HepG2 (cell line): Measurements from ENCODE around the gene COL5A1. TPM values are rescaled to one million over a fixed set of nuclear protein-coding genes. Genes with fewer than 3 reads are reported as not detected.

Source experiments
- ATAC-seq: fragments of 200-7000 bp; cut with Tn5 transposase; 3 replicates; pipeline ENCODE4 v1.9.1; 2020; ENCODE audit warnings: mild to moderate bottlenecking, moderate library complexity
- BruUV-seq: library from RNA; stranded (reverse); fragments of 400-500 nt; replicated peaks from 2 replicates; lab custom pipeline; 2021; lab: Mats Ljungman, UMichigan
- CTCF ChIA-PET: fragments of 300-600 bp; formaldehyde crosslinking; extraction: SDS; loops from one replicate; lab custom pipeline; 2021; ENCODE audit warnings: low total read pairs, inconsistent platforms, low intra/inter-chr PET ratio; lab: Yijun Ruan, JAX
- POLR2A ChIA-PET: fragments of 350-600 bp; sonication (Branson Sonifier 250); formaldehyde crosslinking; loops from one replicate; lab custom pipeline; 2020; ENCODE audit warnings: antibody characterized with exemption, inconsistent platforms; lab: Yijun Ruan, JAX
- DNase-seq: peaks from one replicate; pipeline ENCODE4 v3.0.0-alpha.2; 2015; ENCODE audit warnings: low spot score
- FAIRE-seq: peaks from 3 replicates; lab custom pipeline; 2011; peaks lifted over from hg19 to GRCh38; lab: Jason Lieb, UNC
- H2AFZ ChIP-seq: one replicate; pipeline ENCODE4 v1.6.1; 2011; ENCODE audit warnings: low read length, inconsistent platforms
- H3K27ac ChIP-seq: fragments of 300-600 bp; 3 replicates; pipeline ENCODE4 v1.8.0; 2011; ENCODE audit warnings: mixed run types, mild to moderate bottlenecking, mixed read lengths, low read length, inconsistent platforms; ENCODE audit not compliant: insufficient read depth; ENCODE audit errors: extremely low read length
- H3K27me3 ChIP-seq, 2 experiments: fragments of 200-600 bp in 1 of 2; 2 replicates in 1 of 2; 3 replicates in 1 of 2; pipeline versions ENCODE4 v1.6.0 to v1.8.0; 2011; ENCODE audit warnings: low read length in 2 of 2, mild to moderate bottlenecking in 2 of 2, moderate library complexity in 2 of 2, inconsistent platforms in 1 of 2; ENCODE audit not compliant: insufficient read depth in 2 of 2, control insufficient read depth in 1 of 2
- H3K36me3 ChIP-seq, 2 experiments: fragments of 200-600 bp in 1 of 2; replicated peaks in 1 of 2; 2 replicates in 1 of 2; 3 replicates in 1 of 2; pipeline versions ENCODE4 v1.5.1 to v1.8.0; 2011; ENCODE audit warnings: low read length in 2 of 2, inconsistent platforms in 1 of 2; ENCODE audit not compliant: insufficient read depth in 2 of 2, control insufficient read depth in 1 of 2
- H3K4me1 ChIP-seq: 2 replicates; pipeline ENCODE4 v1.5.1; 2012; ENCODE audit warnings: low read length, inconsistent platforms; ENCODE audit not compliant: insufficient read depth
- H3K4me2 ChIP-seq: 2 replicates; pipeline ENCODE4 v1.6.0; 2011; ENCODE audit warnings: low read depth, low read length, inconsistent platforms
- H3K4me3 ChIP-seq, 3 experiments: fragments of 200-600 bp in 1 of 3; sonication (generic), shearing (Covaris generic) in 1 of 3; replicated peaks in 1 of 3; 2 replicates each; pipeline ENCODE4 v1.5.1; 2011 to 2016; ENCODE audit warnings: low read length in 3 of 3, inconsistent platforms in 2 of 3, low read depth in 2 of 3, mild to moderate bottlenecking in 2 of 3, control low read depth in 1 of 3, mixed read lengths in 1 of 3; ENCODE audit not compliant: insufficient read depth in 1 of 3
- H3K79me2 ChIP-seq: one replicate; pipeline ENCODE4 v1.6.1; 2011; ENCODE audit warnings: low read length, inconsistent platforms; ENCODE audit not compliant: insufficient read depth
- H3K9ac ChIP-seq: 2 replicates; pipeline ENCODE4 v1.6.0; 2011; ENCODE audit warnings: mild to moderate bottlenecking, low read depth, low read length, inconsistent platforms; ENCODE audit not compliant: insufficient read depth
- H3K9me3 ChIP-seq: 2 replicates; pipeline ENCODE4 v1.5.1; 2012; ENCODE audit warnings: mild to moderate bottlenecking, low read length
- H4K20me1 ChIP-seq: 2 replicates; pipeline ENCODE4 v1.6.0; 2011; ENCODE audit warnings: inconsistent platforms, mild to moderate bottlenecking, low read length, moderate library complexity; ENCODE audit not compliant: insufficient read depth
- DNMT3B ChIP-seq: conservative IDR thresholded peaks from 2 replicates; pipeline ENCODE4 v1.6.1; 2016; ENCODE audit warnings: missing biosample characterization, control low read depth
- SYNCRIP ChIP-seq: fragments of 200-400 bp; formaldehyde crosslinking; IDR thresholded peaks from 2 replicates; pipeline ENCODE4 v1.6.1; 2018; ENCODE audit warnings: mild to moderate bottlenecking, low read depth, low read length; ENCODE audit not compliant: insufficient read depth
- ZNF768 ChIP-seq: sonication (generic); formaldehyde crosslinking; IDR thresholded peaks from 2 replicates; pipeline ENCODE4 v1.4.0; 2020; ENCODE audit warnings: missing genetic modification reagents
- WGBS: methylation state at CpG from one replicate; pipeline ENCODE4 v1.1.6; 2017; ENCODE audit warnings: low lambda C conversion rate; 5-methylcytosine and 5-hydroxymethylcytosine counted together
- in situ Hi-C: cut with HindIII; loops from 2 replicates; pipeline ENCODE4 v1.10.0; 2017; ENCODE audit warnings: low pct_unique_long_range_greater_than_20kb; ENCODE audit not compliant: extremely low pct_ligation_motif_present
- intact Hi-C: fragments of 100-400 bp; cut with micrococcal nuclease; formaldehyde crosslinking; loops from one replicate; pipeline ENCODE4 v1.10.0; 2022; ENCODE audit not compliant: unreplicated experiment
- polyA plus RNA-seq, 8 experiments: library from polyadenylated mRNA; depleted of rRNA in 3 of 8; stranded (reverse) in 7 of 8; unstranded in 1 of 8; fragments of >200 nt; fragmentation: Illumina TruSeq in 4 of 8; extraction: Trizol in 4 of 8; gene quantifications; 2 replicates each; pipeline versions ENCODE4 v1.2.1 to v1.2.3, GENCODE V29; 2011 to 2016; ENCODE audit warnings: low read depth in 4 of 8, missing spikeins in 1 of 8, mixed read lengths in 1 of 8; ENCODE audit not compliant: insufficient read depth in 1 of 8
- total RNA-seq, 5 experiments: library from RNA; depleted of rRNA; stranded (reverse); fragments of >200 nt; fragmentation: Illumina TruSeq; extraction: Trizol; gene quantifications; 2 replicates each; pipeline ENCODE4 v1.2.3, GENCODE V29; 2016; ENCODE audit warnings: low read depth in 1 of 5

COL5A1 gene
- total and polyA plus RNA-seq, 2 of the 13 experiments (the other 11 are each of a cell fraction or from before 2014, with no cell fraction given): not detected

DNA sequence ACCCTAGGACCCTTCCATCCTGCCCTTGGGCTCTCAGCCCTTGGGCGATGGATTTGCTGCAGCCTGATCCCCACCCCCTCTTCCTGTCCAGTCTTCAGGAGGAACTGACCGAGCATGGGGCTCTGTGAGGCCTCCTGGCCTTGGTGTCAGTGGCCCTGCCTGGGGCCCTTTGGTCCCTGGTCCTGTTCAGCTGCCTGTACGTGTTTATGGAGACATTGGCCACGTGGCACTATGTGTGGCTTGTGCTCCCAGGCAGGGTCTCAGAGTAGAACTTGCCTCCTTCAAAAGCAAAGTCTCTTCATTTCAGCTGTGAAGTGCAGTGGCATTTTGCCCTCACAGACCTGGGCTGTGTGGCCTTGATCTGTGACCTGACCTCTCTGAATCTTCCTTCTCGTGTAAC lies 250.1 kb downstream of the COL5A1 start:
- FAIRE-seq (no peak), ATAC-seq (no peak), DNase-seq (no peak)
- no TSS peak for BruUV-seq
- Histone ChIP-seq H3K4me3 (no peak overlapping the region), H3K36me3 (no peaks in the 10 kb centered on the region), H2AFZ (no peak overlapping the region), H3K9ac (no peak overlapping the region), H3K27ac (no peak overlapping the region), H3K4me1 (no peaks in the 10 kb centered on the region), H3K79me2 (no peaks in the 10 kb centered on the region), H4K20me1 (no peaks in the 10 kb centered on the region), H3K4me2 (no peak overlapping the region), H3K9me3 (no peaks in the 10 kb centered on the region), H3K27me3 (peaks cover 5 to 55% of the 10 kb centered on the region in 2 experiments; a peak in 4 of 5 replicates)
- no peak for TF ChIP-seq SYNCRIP
- TF ChIP-seq ZNF768 (CRISPR knock-in tag): peak; percentile 15; the same call in 1 of the 2 replicates
- ChIA-PET POLR2A (no interaction called here), CTCF (no interaction called here)
- intact Hi-C loops (no loop called here), in situ Hi-C loops (no loop called here)
- whole genome bisulfite sequencing: 0% methylated on average over 5 of the region's 5 CpGs

DNA sequence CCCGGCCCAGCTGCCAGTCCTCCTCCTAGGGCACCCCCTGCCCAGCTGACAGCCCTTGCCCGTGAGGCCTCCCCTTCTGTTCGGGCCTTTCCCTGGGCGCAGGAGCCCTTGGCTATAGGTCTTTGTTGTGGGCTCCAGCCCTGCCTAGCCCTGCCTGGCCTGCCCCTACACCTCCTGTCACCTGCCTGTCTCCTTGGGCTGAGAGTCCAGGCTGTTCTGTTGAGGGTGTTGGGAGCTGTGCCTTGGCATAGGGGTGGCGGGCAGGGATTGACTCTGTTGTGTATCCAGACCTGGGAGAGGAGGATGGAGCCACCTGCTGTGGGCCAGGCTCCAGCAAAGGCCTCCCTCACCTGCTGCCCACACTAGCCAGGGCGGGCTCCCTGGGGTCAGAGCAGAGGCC lies 250.6 kb downstream of the COL5A1 start:
- no peak for FAIRE-seq
- 0% methylated on average over 1 of the region's 6 CpGs for WGBS
- Histone ChIP-seq H3K27me3 (peaks cover 5 to 53% of the 10 kb centered on the region in 2 experiments; a peak in 4 of 5 replicates), H3K9me3 (no peaks in the 10 kb centered on the region), H3K27ac (no peak overlapping the region), H3K9ac (no peak overlapping the region), H4K20me1 (no peaks in the 10 kb centered on the region), H3K4me1 (no peaks in the 10 kb centered on the region), H3K79me2 (no peaks in the 10 kb centered on the region), H2AFZ (no peak overlapping the region), H3K36me3 (no peaks in the 10 kb centered on the region), H3K4me2 (no peak overlapping the region), H3K4me3 (no peak overlapping the region)
- CTCF ChIA-PET: no interaction called here
- TF ChIP-seq SYNCRIP: no peak
- TF ChIP-seq DNMT3B: no peak
- no peak for DNase-seq
- BruUV-seq: no TSS peak
- no peak for ATAC-seq
- intact Hi-C loops (no loop called here), in situ Hi-C loops (no loop called here)
- POLR2A ChIA-PET: no interaction called here
